Stimulated activated CD4-positive, alpha-beta T cell treated with anti-CD3 and anti-CD28 coated beads, Interleukin-15, amount 100 ng/mL, for 24 hours (primary cell): ENCODE measurements around the gene LMTK2.
"Not testable (repeated sequence)": the region's sequence is repeated elsewhere in the genome, so short reads cannot be mapped to it uniquely, and the experiment has no call there.

Experiments used
- DNase-seq: peaks from one replicate; pipeline ENCODE4 v3.0.0-alpha.2; 2020

Gene LMTK2

GRCh38 chr7:98205162-98205845, 98.6 kb downstream of the LMTK2 start:
- no peak for DNase-seq

GRCh38 chr7:98206451-98207330, 100.0 kb downstream of the LMTK2 start:
- DNase-seq = no peak

GRCh38 chr7:98209166-98209920, 102.7 kb downstream of the LMTK2 start:
- no peak for DNase-seq

GRCh38 chr7:98210513-98211220, 104.0 kb downstream of the LMTK2 start:
- DNase-seq = no peak

GRCh38 chr7:98211221-98211675, 104.6 kb downstream of the LMTK2 start, which contains the start of gene BHLHA15:
BHLHA15 (plus strand) TSS chr7:98211439; CDS start chr7:98212310, 871 bp downstream.
- peak; percentile 57 for DNase-seq

GRCh38 chr7:98211676-98212531, 105.2 kb downstream of the LMTK2 start:
- no peak for DNase-seq

- DNase-seq = no peak
Observed at GRCh38 chr7:98212532-98213041, 105.9 kb downstream of the LMTK2 start.

GRCh38 chr7:98213296-98213887, 106.7 kb downstream of the LMTK2 start:
- no peak for DNase-seq

GRCh38 chr7:98213888-98214810, 107.5 kb downstream of the LMTK2 start:
- no peak for DNase-seq

- no peak for DNase-seq
Observed at GRCh38 chr7:98214811-98215321, 108.2 kb downstream of the LMTK2 start.

- DNase-seq = no peak
Observed at GRCh38 chr7:98215561-98216495, 109.2 kb downstream of the LMTK2 start.

- DNase-seq = no peak
Observed at GRCh38 chr7:98216941-98217622, 110.4 kb downstream of the LMTK2 start.

- DNase-seq = no peak
Observed at GRCh38 chr7:98217623-98218582, 111.2 kb downstream of the LMTK2 start.

GRCh38 chr7:98219382-98219781, 112.7 kb downstream of the LMTK2 start:
- DNase-seq = not testable (repeated sequence)

GRCh38 chr7:98221611-98222532, 115.2 kb downstream of the LMTK2 start:
- DNase-seq = no peak
